Stimulated activated CD8-positive, alpha-beta memory T cell treated with anti-CD3 and anti-CD28 coated beads, Interleukin-2, amount 100 ng/mL, for 48 hours (primary cell): ENCODE results near the gene ATIC.

Experiments
- DNase-seq, 2 donors: peaks; one replicate each; pipeline ENCODE4 v3.0.0-alpha.2; 2020; ENCODE audit warnings: low read depth in 2 of 2

ATIC gene

GRCh38 chr2:215376103-215376780 is 64.4 kb downstream of the ATIC start:
- no peak for DNase-seq

GRCh38 chr2:215377283-215377682 is 65.4 kb downstream of the ATIC start:
- DNase-seq: no peak

GRCh38 chr2:215378045-215378444 is 66.2 kb downstream of the ATIC start:
- DNase-seq: no peak

GRCh38 chr2:215379039-215379438 is 67.2 kb downstream of the ATIC start:
- no peak for DNase-seq

GRCh38 chr2:215379948-215380347 is 68.1 kb downstream of the ATIC start:
- DNase-seq: no peak

GRCh38 chr2:215380699-215381098 is 68.8 kb downstream of the ATIC start:
- DNase-seq: no peak

DNA sequence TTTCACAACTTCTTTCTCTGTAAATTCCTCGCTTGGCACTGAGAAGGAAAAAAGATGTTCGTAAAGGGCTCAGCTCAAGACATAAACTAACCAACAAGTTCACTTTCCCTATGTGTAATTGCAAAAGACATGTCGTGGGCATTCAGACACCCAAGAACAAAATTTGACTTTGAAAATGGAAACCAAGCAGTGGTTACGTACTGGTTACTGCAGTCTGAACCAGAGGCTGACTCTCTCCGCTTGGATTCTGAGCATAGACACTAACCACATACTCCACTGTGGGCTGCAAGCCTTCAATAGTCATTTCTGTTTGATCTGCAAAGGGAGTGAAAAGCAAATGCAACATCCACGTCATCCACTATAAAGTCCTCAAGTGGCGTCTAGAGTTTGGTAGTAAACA is 70.2 kb downstream of the ATIC start:
- DNase-seq: no peak

GRCh38 chr2:215382480-215382879 is 70.6 kb downstream of the ATIC start:
- DNase-seq: no peak

GRCh38 chr2:215383652-215384279 is 71.9 kb downstream of the ATIC start:
- no peak for DNase-seq

GRCh38 chr2:215384710-215385109 is 72.9 kb downstream of the ATIC start:
- DNase-seq: no peak

GRCh38 chr2:215386566-215386965 is 74.7 kb downstream of the ATIC start:
- no peak for DNase-seq

DNA sequence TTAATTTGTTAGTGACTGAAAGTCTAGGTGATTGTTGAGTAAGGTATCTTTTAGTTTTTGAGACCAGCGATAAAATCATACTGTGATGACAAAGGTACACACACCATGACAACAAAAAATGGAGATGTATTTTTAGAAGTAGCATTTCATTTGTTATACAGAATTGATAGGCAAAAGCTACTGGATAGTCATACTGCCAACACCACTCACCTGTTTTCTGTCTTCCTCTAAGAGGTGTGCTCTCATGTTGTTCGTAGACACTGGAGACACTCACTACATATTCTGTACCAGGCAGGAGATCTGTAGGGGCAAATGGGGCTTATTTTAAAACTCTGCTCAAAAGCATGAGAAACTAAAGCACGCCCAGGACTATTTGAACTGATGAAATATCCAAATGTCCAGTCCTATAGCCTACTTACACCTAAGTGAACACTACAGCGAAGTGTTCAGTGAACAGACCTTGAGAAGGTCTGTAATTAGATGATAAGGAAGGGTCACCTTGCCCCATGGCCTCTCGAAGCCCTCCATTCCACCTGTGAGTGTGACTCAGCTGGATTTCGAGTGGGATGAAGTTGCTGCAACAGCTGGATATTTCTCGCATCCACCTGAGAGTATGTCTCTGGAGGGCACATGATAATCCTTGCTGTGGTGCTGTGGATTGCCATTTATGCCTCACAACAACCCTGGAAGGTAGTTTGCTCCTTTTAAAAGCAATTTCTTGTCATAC is 76.3 kb downstream of the ATIC start:
- no peak for DNase-seq

- no peak for DNase-seq
Observed at GRCh38 chr2:215390550-215390913, 78.7 kb downstream of the ATIC start.

GRCh38 chr2:215391531-215391930 is 79.7 kb downstream of the ATIC start:
- no peak for DNase-seq

GRCh38 chr2:215392164-215392563 is 80.3 kb downstream of the ATIC start:
- DNase-seq: no peak

GRCh38 chr2:215392687-215393270 is 80.9 kb downstream of the ATIC start:
- DNase-seq: no peak

DNA sequence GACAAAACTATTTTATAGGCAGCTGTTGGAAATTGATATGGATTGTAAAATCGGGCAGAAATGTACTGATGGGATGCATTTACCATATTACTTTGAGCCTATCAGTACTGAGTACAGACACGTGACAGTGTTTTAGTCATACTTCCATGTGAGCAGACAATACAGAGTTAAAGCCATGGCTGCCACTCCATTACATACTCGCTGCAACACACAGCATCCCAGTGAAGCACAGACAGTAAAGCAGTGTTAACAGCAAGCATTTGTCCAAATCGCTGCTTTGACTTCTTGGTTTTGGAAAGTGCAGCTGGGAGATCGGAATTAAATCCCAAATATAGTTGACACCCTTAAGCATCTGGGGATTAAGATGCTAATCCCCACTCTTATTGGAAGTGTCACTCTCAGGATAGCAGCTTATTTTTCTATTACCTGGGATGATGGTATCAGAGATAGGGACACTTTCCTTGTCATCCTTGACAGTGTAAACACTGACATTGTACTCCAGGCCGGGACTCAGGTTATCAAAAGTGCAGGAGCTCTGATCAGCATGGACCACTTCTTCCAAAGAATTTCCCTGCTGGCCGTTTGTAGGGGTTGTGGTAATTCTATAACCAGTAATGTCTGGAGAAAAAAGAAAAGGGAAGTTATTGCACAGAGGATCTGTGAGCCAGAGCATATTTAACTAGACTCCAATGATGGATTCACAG is 82.4 kb downstream of the ATIC start:
- DNase-seq: no peak

DNA sequence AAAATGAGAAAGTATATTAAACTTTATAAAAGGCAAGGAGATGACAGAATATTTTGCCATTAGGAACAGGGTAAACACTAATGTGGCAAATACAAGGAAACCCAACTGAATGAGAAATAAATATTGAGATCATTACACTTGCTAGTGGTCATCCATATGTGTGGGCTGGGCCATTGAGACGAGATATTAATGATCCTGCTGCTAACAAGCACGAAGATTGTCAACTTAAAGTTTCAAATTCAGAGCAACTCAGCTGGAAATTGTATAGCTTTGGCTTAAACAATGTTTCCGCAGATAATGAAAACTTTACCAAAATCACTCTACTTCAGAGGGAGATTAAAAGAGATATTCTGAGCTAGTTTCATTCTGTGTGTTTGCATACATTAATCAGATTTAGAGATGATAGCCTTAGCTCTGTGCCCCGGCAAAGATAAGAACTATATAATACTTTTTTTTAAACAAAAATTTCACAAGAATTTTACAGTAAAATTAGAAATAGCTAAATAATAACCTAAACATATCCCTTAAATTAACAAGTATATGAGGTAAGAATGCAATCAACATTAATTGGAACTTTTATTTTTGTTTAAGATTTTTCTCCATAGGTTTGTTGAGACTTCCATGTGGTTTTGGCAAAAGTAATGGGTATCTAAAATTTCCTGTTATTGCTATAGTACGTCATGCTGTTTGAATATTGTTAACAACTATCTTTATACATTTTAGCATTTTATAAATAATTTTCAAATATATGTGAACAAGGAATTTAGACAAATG is 84.0 kb downstream of the ATIC start:
- DNase-seq: no peak

DNA sequence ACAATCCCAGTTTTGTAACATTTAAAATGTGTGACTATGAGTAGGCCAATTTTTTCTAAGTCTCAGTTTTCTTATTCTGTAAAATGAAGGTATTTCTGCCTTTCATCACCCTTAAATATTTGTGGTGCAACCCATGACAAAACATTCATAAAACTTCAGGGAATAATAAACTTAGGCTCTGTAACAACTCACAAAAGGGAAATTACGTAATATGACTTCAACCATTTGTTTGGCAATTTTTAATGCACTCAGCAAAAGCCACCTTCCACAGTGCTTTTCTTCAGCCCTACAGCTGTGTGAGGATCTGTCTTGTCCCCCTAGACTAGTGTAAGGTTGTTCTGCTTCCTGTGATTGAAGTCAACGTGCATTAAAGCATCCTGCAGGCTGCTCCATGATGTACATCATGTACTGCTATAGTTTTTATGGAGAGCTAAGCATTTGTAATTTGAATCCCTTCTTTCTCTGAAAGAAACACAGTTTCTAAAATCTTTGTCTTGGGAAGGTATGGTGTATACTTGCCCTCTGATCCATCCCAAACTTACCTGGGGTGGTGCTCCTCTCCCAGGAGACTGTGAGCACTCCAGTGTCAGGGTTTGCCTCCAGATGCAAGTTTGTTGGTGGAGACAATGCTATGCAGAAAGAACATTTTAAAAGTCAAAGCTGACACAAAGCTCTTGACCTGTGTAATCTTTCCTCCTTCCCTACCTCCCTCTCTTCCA is 84.9 kb downstream of the ATIC start:
- no peak for DNase-seq

GRCh38 chr2:215397632-215398341 is 85.9 kb downstream of the ATIC start:
- DNase-seq: no peak
